ENCODE measurements around the gene WDR54. TPM values are rescaled to one million over a fixed set of nuclear protein-coding genes. Genes with fewer than 3 reads are reported as not detected.

Gene WDR54
- total RNA-seq, 2 donors from 2014 or later = 33.6 to 42.8 TPM

GRCh38 chr2:74390606-74391005 lies 30.9 kb upstream of the WDR54 start:
- Mint-ChIP-seq H3K4me3 (peak overlapping the region; percentile 56), H3K4me1 (peaks cover 9% of the 10 kb centered on the region), H3K36me3 (ENCODE audit: low read depth) (no peaks in the 10 kb centered on the region), H3K27ac (peak overlapping the region; percentile 94), H3K27me3 (peaks cover 18% of the 10 kb centered on the region)
- no peaks in the 10 kb centered on the region for H3K9me3 ChIP-seq (ENCODE audit: control insufficient read depth, low read length, poor library complexity, severe bottlenecking)
- DNase-seq = no peak
- no peak for ATAC-seq

- Mint-ChIP-seq H3K4me1 (peaks cover 9% of the 10 kb centered on the region), H3K27me3 (peaks cover 18% of the 10 kb centered on the region), H3K36me3 (ENCODE audit: low read depth) (no peaks in the 10 kb centered on the region), H3K27ac (peak overlapping the region; percentile 94), H3K4me3 (peak overlapping the region; percentile 97)
- no peak for DNase-seq
- no peaks in the 10 kb centered on the region for H3K9me3 ChIP-seq (ENCODE audit: control insufficient read depth, low read length, poor library complexity, severe bottlenecking)
- ATAC-seq = no peak
Observed at GRCh38 chr2:74391209-74391579, 30.3 kb upstream of the WDR54 start.

- DNase-seq = peak; percentile 90 to 98 (median 93)
- H3K36me3 Mint-ChIP-seq (ENCODE audit: low read depth) = no peaks in the 10 kb centered on the region
- ATAC-seq = peak; percentile 92
- H3K27me3 Mint-ChIP-seq = peaks cover 18% of the 10 kb centered on the region
- peaks cover 9% of the 10 kb centered on the region for H3K4me1 Mint-ChIP-seq
- H3K27ac Mint-ChIP-seq = peak overlapping the region; percentile 94
- H3K4me3 Mint-ChIP-seq = peak overlapping the region; percentile 97
- no peaks in the 10 kb centered on the region for H3K9me3 ChIP-seq (ENCODE audit: control insufficient read depth, low read length, poor library complexity, severe bottlenecking)
Observed at GRCh38 chr2:74391580-74392448, 29.7 kb upstream of the WDR54 start.

GRCh38 chr2:74392449-74392743 lies 29.1 kb upstream of the WDR54 start:
- ATAC-seq (no peak), DNase-seq (no peak)
- no peaks in the 10 kb centered on the region for H3K9me3 ChIP-seq (ENCODE audit: control insufficient read depth, low read length, poor library complexity, severe bottlenecking)
- H3K4me1 Mint-ChIP-seq = peaks cover 9% of the 10 kb centered on the region
- H3K4me3 Mint-ChIP-seq = no peak overlapping the region
- no peak overlapping the region for H3K27ac Mint-ChIP-seq
- H3K36me3 Mint-ChIP-seq (ENCODE audit: low read depth) = no peaks in the 10 kb centered on the region
- peaks cover 18% of the 10 kb centered on the region for H3K27me3 Mint-ChIP-seq

GRCh38 chr2:74393525-74393924 lies 28.0 kb upstream of the WDR54 start:
- Mint-ChIP-seq H3K27me3 (peaks cover 18% of the 10 kb centered on the region), H3K4me1 (peaks cover 9% of the 10 kb centered on the region), H3K27ac (no peak overlapping the region), H3K36me3 (ENCODE audit: low read depth) (no peaks in the 10 kb centered on the region), H3K4me3 (no peak overlapping the region)
- no peaks in the 10 kb centered on the region for H3K9me3 ChIP-seq (ENCODE audit: control insufficient read depth, low read length, poor library complexity, severe bottlenecking)
- ATAC-seq = no peak
- no peak for DNase-seq

DNA sequence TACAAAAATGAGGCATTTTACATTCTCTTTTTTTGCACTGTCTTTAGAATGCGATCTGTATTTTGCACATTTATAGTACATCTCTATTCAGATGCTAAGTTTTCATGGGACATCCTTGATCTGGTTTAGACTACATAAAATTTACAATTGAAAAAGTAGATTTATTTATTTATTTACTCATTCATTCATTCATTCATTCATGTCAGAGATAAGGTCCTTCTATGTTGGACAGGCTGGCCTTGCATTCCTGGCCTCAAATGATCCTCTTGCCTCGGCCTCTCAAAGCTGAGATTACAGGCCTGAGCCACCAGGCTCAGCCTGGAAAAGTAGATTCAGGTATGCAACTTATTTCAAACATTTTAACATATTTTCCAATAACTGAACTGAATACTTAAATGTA lies 25.4 kb upstream of the WDR54 start:
- Mint-ChIP-seq H3K36me3 (ENCODE audit: low read depth) (no peaks in the 10 kb centered on the region), H3K27me3 (peaks cover 28% of the 10 kb centered on the region), H3K27ac (no peak overlapping the region), H3K4me3 (no peak overlapping the region), H3K4me1 (peaks cover 4% of the 10 kb centered on the region)
- no peak for ATAC-seq
- H3K9me3 ChIP-seq (ENCODE audit: control insufficient read depth, low read length, poor library complexity, severe bottlenecking) = no peaks in the 10 kb centered on the region
- DNase-seq = no peak

DNA sequence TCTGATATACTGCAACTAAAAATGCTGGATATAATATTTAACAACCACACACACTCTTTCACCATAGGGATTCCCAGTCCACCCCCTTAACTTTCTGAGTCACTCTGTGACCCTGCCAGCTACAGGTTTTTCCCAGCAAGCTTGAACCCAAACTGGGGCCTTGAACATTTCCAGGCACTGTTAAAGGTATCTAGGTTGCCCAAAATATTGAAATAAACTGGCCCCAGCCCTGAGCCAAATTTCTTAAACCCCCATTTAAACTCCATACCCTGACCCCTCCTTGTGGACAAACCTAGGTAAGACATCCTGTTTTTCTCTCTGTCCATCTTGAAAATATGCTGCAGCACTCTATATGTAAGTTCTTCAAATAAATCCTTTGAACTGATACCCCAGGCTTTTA lies 21.7 kb upstream of the WDR54 start:
- no peak overlapping the region for H3K4me3 Mint-ChIP-seq
- H3K27me3 Mint-ChIP-seq = peaks cover 22% of the 10 kb centered on the region
- no peak overlapping the region for H3K27ac Mint-ChIP-seq
- DNase-seq = no peak
- H3K36me3 Mint-ChIP-seq (ENCODE audit: low read depth) = no peaks in the 10 kb centered on the region
- no peaks in the 10 kb centered on the region for H3K4me1 Mint-ChIP-seq
- peak; percentile 73 for ATAC-seq
- H3K9me3 ChIP-seq (ENCODE audit: control insufficient read depth, low read length, poor library complexity, severe bottlenecking) = no peaks in the 10 kb centered on the region

GRCh38 chr2:74401891-74402290 lies 19.6 kb upstream of the WDR54 start:
- ATAC-seq (no peak), DNase-seq (no peak)
- Mint-ChIP-seq H3K27ac (no peak overlapping the region), H3K4me3 (no peak overlapping the region), H3K27me3 (peaks cover 17% of the 10 kb centered on the region), H3K4me1 (no peaks in the 10 kb centered on the region), H3K36me3 (ENCODE audit: low read depth) (no peaks in the 10 kb centered on the region)
- H3K9me3 ChIP-seq (ENCODE audit: control insufficient read depth, low read length, poor library complexity, severe bottlenecking) = no peaks in the 10 kb centered on the region

DNA sequence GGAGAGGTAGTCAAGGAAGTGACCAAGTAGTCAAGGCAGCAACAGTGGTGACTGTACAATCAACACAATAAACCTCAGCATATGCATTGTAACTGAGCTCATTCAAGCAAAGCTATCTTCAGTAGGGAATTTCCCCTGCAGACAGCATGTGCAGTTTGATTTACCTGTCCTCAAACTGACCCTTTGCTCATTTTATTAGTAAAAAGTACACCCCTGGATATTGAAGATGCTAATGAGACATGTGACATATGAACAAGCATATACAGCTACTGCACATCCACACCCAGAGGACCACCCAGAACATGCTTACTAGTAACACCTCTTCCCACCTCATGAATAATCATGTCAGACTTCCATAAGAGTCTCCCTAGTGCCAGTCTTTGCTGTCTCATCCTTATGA lies 15.5 kb upstream of the WDR54 start:
- Mint-ChIP-seq H3K4me1 (peaks cover 3% of the 10 kb centered on the region), H3K4me3 (no peak overlapping the region), H3K36me3 (ENCODE audit: low read depth) (peaks cover 4% of the 10 kb centered on the region), H3K27me3 (peaks cover 35% of the 10 kb centered on the region), H3K27ac (no peak overlapping the region)
- no peaks in the 10 kb centered on the region for H3K9me3 ChIP-seq (ENCODE audit: control insufficient read depth, low read length, poor library complexity, severe bottlenecking)
- ATAC-seq (no peak), DNase-seq (no peak)

DNA sequence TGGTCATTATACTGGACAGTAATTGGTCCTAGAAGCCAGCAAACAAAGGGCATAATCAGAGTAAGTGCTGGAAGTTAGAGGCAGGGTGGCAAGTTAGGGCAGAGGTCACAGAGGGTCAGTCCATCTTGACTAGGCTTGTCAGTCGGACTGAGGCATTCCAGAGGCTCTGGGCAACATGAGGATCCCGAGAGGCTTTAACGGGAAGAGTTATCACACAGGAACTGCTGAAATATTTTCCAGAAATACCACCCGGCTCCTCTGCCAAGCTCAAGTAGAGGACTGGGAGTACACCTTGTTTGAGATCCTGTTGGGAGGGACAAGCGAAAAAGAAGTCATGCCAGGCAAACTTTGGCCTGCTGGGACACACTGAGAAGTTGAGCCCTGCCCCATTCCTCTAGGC lies 13.8 kb upstream of the WDR54 start:
- peaks cover 37% of the 10 kb centered on the region for H3K27me3 Mint-ChIP-seq
- no peaks in the 10 kb centered on the region for H3K9me3 ChIP-seq (ENCODE audit: control insufficient read depth, low read length, poor library complexity, severe bottlenecking)
- ATAC-seq (no peak), DNase-seq (no peak)
- no peak overlapping the region for H3K4me3 Mint-ChIP-seq
- H3K36me3 Mint-ChIP-seq (ENCODE audit: low read depth) = peaks cover 4% of the 10 kb centered on the region
- no peak overlapping the region for H3K27ac Mint-ChIP-seq
- peaks cover 4% of the 10 kb centered on the region for H3K4me1 Mint-ChIP-seq

DNA sequence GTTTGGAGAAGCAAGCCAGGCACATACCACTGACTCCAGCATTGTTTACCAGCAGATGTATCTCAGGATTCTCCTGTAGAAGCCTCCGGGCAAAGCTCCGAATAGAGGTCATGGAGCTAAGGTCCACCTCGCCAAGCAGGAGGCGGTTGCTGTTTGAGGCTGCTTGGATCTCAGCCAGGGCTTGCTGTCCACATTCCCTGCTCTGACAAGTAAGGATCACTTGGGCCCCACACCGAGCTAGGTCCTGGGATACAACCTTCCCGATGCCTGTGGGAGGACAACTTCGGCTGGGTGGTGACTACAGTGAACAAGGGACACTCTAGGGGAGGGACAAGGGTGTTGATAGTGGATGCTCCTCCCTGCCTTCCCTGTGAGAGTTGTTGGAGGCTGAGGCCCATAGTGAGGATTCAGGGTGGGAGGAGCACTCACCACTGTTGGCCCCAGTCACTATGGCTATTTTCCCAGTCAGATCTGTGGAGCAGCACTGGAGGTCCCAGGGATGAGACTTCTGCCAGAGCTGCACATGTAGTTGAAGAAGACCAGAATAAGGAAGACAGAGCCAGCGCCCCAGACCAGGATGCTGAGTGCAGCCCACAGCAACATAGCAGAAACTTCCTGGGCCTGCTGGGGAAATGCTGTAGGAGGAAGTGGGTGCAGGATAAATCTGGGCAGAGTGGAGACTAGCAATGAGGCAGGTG lies 8.4 kb upstream of the WDR54 start:
- Mint-ChIP-seq H3K27me3 (peaks cover 48% of the 10 kb centered on the region), H3K36me3 (ENCODE audit: low read depth) (peaks cover 7% of the 10 kb centered on the region), H3K4me3 (no peak overlapping the region), H3K27ac (no peak overlapping the region), H3K4me1 (peaks cover 14% of the 10 kb centered on the region)
- ATAC-seq (no peak), DNase-seq (no peak)
- H3K9me3 ChIP-seq (ENCODE audit: control insufficient read depth, low read length, poor library complexity, severe bottlenecking) = no peaks in the 10 kb centered on the region

GRCh38 chr2:74414441-74414840 lies 7.1 kb upstream of the WDR54 start:
- H3K9me3 ChIP-seq (ENCODE audit: control insufficient read depth, low read length, poor library complexity, severe bottlenecking) = no peaks in the 10 kb centered on the region
- Mint-ChIP-seq H3K4me3 (no peak overlapping the region), H3K36me3 (ENCODE audit: low read depth) (peaks cover 4% of the 10 kb centered on the region), H3K27me3 (peaks cover 35% of the 10 kb centered on the region), H3K27ac (peak overlapping the region; percentile 39), H3K4me1 (peaks cover 14% of the 10 kb centered on the region)
- ATAC-seq (no peak), DNase-seq (no peak)

GRCh38 chr2:74414881-74415761 lies 6.4 kb upstream of the WDR54 start:
- Mint-ChIP-seq H3K36me3 (ENCODE audit: low read depth) (peaks cover 3% of the 10 kb centered on the region), H3K27ac (no peak overlapping the region), H3K27me3 (peaks cover 34% of the 10 kb centered on the region), H3K4me3 (peak overlapping the region; percentile 77), H3K4me1 (peaks cover 14% of the 10 kb centered on the region)
- H3K9me3 ChIP-seq (ENCODE audit: control insufficient read depth, low read length, poor library complexity, severe bottlenecking) = no peaks in the 10 kb centered on the region
- DNase-seq (no peak), ATAC-seq (peak; percentile 60)

Measured in T-helper 17 cell (primary cell).